Head of caudate nucleus (tissue), 42 donors: ENCODE data around the gene MED9.

Experiments used
- DNase-seq, 42 donors: peaks; one replicate each; pipeline versions ENCODE4 v3.0.0 to v3.0.0-alpha.2; 2020 to 2021; ENCODE audit warnings: mixed read lengths in 7 of 42
- intact Hi-C: fragments of 100-400 bp; cut with DNase I; formaldehyde crosslinking; loops from one replicate; pipeline ENCODE4 v1.15.0; 2022

Gene MED9

GRCh38 chr17:17525311-17525710, 48.5 kb downstream of the MED9 start:
- intact Hi-C loops = no loop called here
- peak in 1 of 42 donors; percentile 47 for DNase-seq

DNA sequence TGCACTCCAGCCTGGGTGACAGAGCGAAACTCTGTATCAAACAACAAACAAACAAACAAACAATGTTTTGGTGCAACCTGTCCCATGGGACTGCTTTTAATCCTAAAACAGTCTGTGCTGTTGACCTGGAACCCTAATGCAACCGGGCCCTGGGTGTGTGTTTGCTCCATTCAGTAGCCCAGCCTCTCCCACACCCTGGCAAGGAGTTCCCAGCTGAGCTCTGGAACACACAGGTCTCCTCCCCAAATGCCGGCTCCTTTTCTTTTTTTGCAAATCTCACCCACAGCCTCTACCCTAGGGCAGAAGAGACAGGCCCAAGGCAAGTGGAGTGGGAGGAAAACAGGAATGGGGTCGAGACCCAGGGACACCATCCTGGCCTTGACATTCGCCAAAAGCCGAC, 49.2 kb downstream of the MED9 start:
- intact Hi-C loops = no loop called here
- no peak for DNase-seq

GRCh38 chr17:17526369-17526768, 49.6 kb downstream of the MED9 start:
- intact Hi-C loops = no loop called here
- DNase-seq = no peak

GRCh38 chr17:17527534-17527933, 50.7 kb downstream of the MED9 start:
- no peak for DNase-seq
- intact Hi-C loops = no loop called here

DNA sequence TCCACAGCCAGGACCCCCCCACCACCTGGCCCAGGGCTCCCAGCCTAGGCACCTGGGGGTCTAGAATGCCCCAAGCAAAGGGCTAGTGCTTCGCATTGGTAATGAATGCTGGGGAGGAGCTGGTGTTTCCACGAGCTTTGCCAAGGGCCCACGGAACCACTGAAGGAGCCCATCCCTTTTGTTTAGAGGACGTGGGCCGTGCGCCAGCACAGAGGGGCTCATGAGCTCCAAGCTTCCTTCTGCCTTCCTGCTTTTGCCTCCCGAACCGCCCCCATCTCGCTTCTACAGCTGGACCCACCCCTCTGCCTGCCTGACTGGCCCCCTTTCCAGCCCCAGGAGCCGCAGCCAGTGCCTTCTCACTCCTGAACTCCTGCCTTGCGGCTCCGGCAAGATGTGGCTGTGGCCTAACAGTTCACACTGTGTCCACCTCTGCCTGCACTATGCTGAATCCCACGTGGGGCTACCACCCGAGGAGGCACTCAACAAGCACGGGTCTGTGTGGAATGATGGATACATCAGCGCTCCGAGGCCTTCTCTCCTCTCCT, 51.2 kb downstream of the MED9 start:
- intact Hi-C loops = no loop called here
- no peak for DNase-seq

DNA sequence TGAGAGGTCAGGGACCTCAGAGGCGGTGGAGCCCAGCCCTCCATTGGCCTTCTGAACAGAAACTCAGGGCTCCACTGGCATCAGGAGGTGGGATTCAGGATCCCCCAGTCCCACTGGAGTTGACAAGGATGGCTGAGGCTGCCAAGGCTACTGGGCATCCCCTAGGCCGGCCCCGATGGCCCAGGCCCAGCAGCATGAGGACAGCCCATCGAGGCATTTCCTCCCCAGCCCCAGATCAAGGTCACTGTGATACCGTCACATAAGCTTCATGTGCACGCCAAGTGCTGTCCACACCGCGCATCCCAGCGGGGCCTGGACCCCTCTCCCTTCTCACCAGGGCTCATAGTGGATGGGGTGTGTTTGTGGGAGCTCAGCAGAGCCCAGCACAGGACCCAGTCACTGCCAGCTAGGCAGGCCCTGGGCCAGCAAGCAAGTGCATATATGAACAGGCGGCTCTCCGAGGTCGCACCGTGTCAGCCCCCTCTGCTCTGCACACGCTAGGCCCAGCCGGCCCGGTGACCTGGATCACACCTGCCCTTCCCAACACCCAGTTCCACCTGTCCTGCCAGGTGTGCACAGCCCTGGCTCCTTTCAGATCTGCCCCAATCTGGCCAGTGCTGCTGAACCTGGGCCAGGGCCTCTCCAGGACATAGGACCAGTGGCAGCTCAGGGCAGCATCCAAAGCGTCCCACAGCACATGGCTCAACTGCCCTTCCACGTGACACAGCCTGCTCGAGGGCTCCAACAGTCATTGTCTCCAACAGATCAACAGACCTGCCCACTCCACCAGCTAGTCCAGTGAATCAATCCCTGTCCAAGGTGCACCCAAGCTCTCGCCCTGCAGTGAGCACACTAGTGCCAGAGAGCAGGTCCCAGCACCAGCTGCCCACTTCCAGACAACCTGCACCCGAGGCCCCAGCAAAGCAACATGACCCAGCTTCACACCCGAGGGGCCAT, 52.2 kb downstream of the MED9 start:
- intact Hi-C loops = no loop called here
- DNase-seq = no peak

DNA sequence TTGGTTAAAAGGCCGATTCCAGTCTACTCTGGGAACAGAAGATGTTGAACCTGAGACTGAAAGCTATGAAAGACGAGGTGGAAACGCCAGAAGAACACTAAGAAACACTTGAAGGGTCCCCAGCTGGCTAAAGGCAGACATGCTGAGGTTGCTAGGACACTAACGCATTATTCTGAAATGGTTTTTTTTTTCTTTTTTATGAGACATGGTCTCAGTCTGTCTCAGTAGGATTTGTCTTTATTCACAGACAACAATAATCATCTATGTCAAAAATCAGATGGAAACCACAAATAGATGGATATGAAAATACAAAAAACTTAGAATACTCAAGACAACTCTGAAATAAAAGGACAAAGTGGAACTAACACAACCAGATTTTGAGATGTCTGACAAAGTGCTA, 54.4 kb downstream of the MED9 start:
- intact Hi-C loops = no loop called here

DNA sequence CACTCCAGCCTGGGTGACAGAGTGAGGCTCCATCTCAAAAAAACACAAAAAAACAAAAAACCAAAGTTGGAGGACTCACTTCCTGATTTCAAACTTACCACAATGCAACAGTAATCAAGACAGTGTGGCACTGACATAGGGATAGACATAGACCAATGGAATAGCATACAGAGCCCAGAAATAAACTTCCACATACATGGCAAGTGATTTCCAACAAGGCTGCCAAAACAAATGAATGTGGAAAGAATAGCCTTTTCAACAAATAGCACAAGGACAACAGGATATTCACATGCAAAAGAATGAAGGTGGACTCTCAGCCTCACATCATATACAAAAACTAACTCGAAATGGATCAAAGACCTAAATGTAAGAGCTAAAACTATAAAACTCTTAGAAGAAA, 56.2 kb downstream of the MED9 start:
- intact Hi-C loops = no loop called here
- no peak for DNase-seq

More for the DNA sequence above, 54.4 kb downstream of the MED9 start:
- DNase-seq = no peak

DNA sequence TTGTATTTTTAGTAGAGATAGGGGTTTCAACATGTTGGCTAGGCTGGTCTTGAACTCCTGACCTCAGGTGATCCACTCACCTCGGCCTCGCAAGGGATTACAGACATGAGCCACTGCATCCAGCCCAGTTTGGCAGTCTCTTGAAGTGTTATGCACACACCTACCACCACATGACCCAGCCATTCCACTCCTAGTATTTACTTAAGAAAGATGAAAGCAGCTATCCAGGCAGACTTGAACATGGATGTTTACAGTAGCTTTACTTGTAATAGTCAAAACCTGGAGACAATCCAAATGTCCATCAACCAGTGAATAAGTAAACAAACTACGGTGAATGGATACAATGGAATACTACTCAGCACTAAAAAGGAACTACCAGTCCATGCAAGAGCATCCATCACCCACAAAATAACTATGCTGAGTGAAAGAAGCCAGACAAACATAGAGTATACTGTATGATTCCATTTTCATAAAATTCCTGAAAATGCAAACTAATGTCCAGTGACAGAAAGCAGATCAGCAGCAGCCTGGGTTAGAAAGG, 57.2 kb downstream of the MED9 start:
- DNase-seq = no peak
- intact Hi-C loops = no loop called here

- intact Hi-C loops = no loop called here
Measured at GRCh38 chr17:17535957-17536356, 59.2 kb downstream of the MED9 start.

DNA sequence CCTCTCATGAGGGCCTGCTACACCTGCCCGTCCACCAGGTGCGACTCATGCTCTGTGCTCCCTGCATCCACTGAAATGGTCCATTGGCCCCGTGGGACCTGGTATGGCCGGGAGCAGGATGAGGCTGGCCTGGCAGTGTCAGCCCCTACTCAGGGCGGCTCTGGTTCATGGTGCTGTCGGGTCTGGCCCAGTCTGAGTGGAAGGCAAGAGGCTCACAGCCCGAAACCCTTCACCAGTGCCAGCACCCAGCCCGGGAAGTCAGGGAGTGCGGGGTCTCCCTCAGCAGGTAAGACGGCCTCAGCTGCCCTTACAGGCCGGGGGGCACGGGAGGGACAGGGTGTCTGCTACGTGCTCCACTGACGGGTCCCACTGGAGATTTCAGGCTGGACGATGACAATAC, 59.9 kb downstream of the MED9 start:
- no peak for DNase-seq
- intact Hi-C loops = no loop called here

More at GRCh38 chr17:17535957-17536356, 59.2 kb downstream of the MED9 start:
- peak; percentile 62 to 91 (median 80) for DNase-seq

- peak in 32 of 42 donors; percentile 20 to 77 (median 53) for DNase-seq
Measured at GRCh38 chr17:17537311-17538099, 60.7 kb downstream of the MED9 start.

GRCh38 chr17:17538417-17539391, 61.9 kb downstream of the MED9 start:
- DNase-seq = no peak

More at GRCh38 chr17:17537311-17538099, 60.7 kb downstream of the MED9 start:
- intact Hi-C loops = no loop called here

GRCh38 chr17:17539591-17539990, 62.8 kb downstream of the MED9 start:
- DNase-seq = no peak
- intact Hi-C loops = no loop called here

More at GRCh38 chr17:17538417-17539391, 61.9 kb downstream of the MED9 start:
- intact Hi-C loops = no loop called here

- intact Hi-C loops = no loop called here
- no peak for DNase-seq
Measured at GRCh38 chr17:17540278-17540906, 63.6 kb downstream of the MED9 start.

GRCh38 chr17:17540935-17541639, 64.3 kb downstream of the MED9 start:
- DNase-seq = no peak

DNA sequence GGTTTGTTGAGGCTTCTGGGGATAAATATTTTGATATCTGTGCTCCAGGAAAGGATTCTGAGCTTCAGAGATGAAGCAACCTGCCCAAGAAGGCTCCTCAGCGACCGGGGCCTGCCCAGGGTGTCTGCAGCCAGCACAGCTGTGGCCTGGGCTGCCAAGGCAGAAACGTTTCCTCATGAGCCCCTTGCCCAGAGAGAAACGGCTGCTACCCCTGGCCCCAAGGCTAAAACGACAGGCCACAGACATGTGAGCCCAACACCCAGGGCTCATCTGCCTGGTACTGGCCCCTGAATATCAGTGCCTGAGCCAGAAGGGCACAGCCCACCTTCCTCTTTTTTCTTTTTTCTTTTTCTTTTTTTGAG, 64.8 kb downstream of the MED9 start:
- intact Hi-C loops = no loop called here
- no peak for DNase-seq

More at GRCh38 chr17:17540935-17541639, 64.3 kb downstream of the MED9 start:
- intact Hi-C loops = no loop called here
